Esophagus squamous epithelium (tissue), 5 donors: ENCODE results near the gene FCAR. TPM values are rescaled to one million over a fixed set of nuclear protein-coding genes. Genes with fewer than 3 reads are reported as not detected.
"Not testable (repeated sequence)": the region's sequence is repeated elsewhere in the genome, so short reads cannot be mapped to it uniquely, and the experiment has no call there.

Experiments used
- DNase-seq: peaks from one replicate; lab custom pipeline; 2025; lab: John Stamatoyannopoulos, UW
- H3K27ac ChIP-seq, 4 donors: fragments of 200-600 bp; sonication (generic); one replicate each; pipeline ENCODE4 v1.5.1; 2016 to 2019; ENCODE audit warnings: mild to moderate bottlenecking in 1 of 4
- H3K27me3 ChIP-seq, 4 donors: fragments of 200-600 bp; sonication (generic); 1 replicate in 3 of 4; 2 replicates in 1 of 4; pipeline versions ENCODE4 v1.5.1 to v1.6.0; 2017 to 2021; ENCODE audit warnings: antibody characterized with exemption in 1 of 4
- H3K36me3 ChIP-seq, 3 donors: fragments of 200-600 bp; sonication (generic); one replicate each; pipeline ENCODE4 v1.5.1; 2016 to 2019
- H3K4me1 ChIP-seq, 3 donors: fragments of 200-600 bp; sonication (generic); one replicate each; pipeline ENCODE4 v1.5.1; 2017 to 2019
- H3K4me3 ChIP-seq, 4 donors: fragments of 200-600 bp; sonication (generic); 1 replicate in 3 of 4; 2 replicates in 1 of 4; pipeline ENCODE4 v1.5.1; 2016 to 2019; ENCODE audit warnings: mild to moderate bottlenecking in 2 of 4, moderate library complexity in 1 of 4
- H3K9me3 ChIP-seq, 3 donors: fragments of 200-600 bp; sonication (generic); one replicate each; pipeline ENCODE4 v1.5.1; 2016 to 2019
- POLR2A ChIP-seq, 4 donors: fragments of 450-650 bp; IDR thresholded peaks; one replicate each; pipeline ENCODE4 v1.6.1; 2017; ENCODE audit warnings: antibody characterized with exemption in 4 of 4, mild to moderate bottlenecking in 4 of 4, moderate library complexity in 3 of 4
- WGBS, 2 donors: methylation state at CpG; one replicate each; pipeline ENCODE4 v1.1.5; 2018; 5-methylcytosine and 5-hydroxymethylcytosine counted together
- intact Hi-C: fragments of 100-400 bp; cut with DNase I; formaldehyde crosslinking; loops from one replicate; pipeline ENCODE4 v1.15.0; 2022
- total RNA-seq, 4 donors: library from RNA; depleted of rRNA; stranded (reverse); fragments of >200 nt; gene quantifications; one replicate each; pipeline ENCODE4 v1.1.0, GENCODE V29; 2016
- TF ChIP-seq, protein P1 (sequence below), 6 experiments: fragments of 450-650 bp in 4 of 6; fragments of 200-600 bp in 2 of 6; sonication (generic) in 2 of 6; IDR thresholded peaks; one replicate each; pipeline ENCODE4 v1.5.1; 2016 to 2019; ENCODE audit warnings: antibody characterized with exemption in 6 of 6, mild to moderate bottlenecking in 4 of 6, moderate library complexity in 4 of 6
- donor health status: DM: yes; HTN: yes; CAD: no.

The FCAR gene
- total RNA-seq, 4 donors from 2014 or later: 0.41 to 0.61 TPM; not detected in 2

DNA sequence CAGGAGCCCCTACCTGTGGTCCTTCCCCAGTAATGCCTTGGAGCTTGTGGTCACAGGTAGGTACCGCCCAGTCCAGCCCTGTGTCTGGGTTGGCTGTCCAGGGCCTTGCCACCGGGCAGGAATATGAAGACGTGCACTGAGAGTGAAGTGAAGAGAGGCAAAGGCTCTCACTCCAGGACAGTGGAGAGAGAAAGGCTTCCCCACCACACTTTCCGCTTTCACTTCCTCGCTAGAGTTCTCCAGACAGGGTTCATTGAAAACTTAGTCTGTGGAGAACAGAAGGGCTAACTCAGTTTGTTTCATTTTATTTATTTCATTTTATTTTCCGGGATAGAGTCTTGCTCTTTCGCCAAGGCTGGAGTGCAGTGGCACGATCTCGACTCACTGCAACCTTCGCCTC, 14.2 kb downstream of the FCAR start:
- 88% methylated on average over 7 to 10 of the region's 10 CpGs for WGBS, 2 donors
- Histone ChIP-seq H3K27ac (no peak overlapping the region), H3K27me3 (peaks cover 0 to 21% (median 0%) of the 10 kb centered on the region in 4 donors), H3K4me1 (no peaks in the 10 kb centered on the region), H3K9me3 (no peaks in the 10 kb centered on the region), H3K36me3 (no peaks in the 10 kb centered on the region), H3K4me3 (no peak overlapping the region)
- TF ChIP-seq, protein P1, sequence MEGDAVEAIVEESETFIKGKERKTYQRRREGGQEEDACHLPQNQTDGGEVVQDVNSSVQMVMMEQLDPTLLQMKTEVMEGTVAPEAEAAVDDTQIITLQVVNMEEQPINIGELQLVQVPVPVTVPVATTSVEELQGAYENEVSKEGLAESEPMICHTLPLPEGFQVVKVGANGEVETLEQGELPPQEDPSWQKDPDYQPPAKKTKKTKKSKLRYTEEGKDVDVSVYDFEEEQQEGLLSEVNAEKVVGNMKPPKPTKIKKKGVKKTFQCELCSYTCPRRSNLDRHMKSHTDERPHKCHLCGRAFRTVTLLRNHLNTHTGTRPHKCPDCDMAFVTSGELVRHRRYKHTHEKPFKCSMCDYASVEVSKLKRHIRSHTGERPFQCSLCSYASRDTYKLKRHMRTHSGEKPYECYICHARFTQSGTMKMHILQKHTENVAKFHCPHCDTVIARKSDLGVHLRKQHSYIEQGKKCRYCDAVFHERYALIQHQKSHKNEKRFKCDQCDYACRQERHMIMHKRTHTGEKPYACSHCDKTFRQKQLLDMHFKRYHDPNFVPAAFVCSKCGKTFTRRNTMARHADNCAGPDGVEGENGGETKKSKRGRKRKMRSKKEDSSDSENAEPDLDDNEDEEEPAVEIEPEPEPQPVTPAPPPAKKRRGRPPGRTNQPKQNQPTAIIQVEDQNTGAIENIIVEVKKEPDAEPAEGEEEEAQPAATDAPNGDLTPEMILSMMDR (IDR thresholded peaks at IDR 0.05): no peak
- TF ChIP-seq POLR2A (IDR thresholded peaks at IDR 0.05): no peak
- intact Hi-C loops: no loop called here
- DNase-seq: no peak

DNA sequence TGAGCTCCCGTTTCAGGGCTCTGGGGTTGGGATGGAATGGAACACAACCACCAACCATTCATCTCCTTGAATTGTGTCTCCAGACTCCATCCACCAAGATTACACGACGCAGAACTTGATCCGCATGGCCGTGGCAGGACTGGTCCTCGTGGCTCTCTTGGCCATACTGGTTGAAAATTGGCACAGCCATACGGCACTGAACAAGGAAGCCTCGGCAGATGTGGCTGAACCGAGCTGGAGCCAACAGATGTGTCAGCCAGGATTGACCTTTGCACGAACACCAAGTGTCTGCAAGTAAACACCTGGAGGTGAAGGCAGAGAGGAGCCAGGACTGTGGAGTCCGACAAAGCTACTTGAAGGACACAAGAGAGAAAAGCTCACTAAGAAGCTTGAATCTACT, 15.5 kb downstream of the FCAR start:
- Histone ChIP-seq H3K36me3 (no peaks in the 10 kb centered on the region), H3K27me3 (peaks cover 0 to 16% (median 0%) of the 10 kb centered on the region in 4 donors), H3K4me3 (no peak overlapping the region), H3K4me1 (no peaks in the 10 kb centered on the region), H3K27ac (no peak overlapping the region), H3K9me3 (no peaks in the 10 kb centered on the region)
- no peak for DNase-seq
- WGBS, 2 donors: 60 to 69% methylated on average over 3 to 8 of the region's 11 CpGs
- intact Hi-C loops: no loop called here
- no peak for TF ChIP-seq POLR2A (IDR thresholded peaks at IDR 0.05)
- TF ChIP-seq, protein P1 (IDR thresholded peaks at IDR 0.05): no peak

DNA sequence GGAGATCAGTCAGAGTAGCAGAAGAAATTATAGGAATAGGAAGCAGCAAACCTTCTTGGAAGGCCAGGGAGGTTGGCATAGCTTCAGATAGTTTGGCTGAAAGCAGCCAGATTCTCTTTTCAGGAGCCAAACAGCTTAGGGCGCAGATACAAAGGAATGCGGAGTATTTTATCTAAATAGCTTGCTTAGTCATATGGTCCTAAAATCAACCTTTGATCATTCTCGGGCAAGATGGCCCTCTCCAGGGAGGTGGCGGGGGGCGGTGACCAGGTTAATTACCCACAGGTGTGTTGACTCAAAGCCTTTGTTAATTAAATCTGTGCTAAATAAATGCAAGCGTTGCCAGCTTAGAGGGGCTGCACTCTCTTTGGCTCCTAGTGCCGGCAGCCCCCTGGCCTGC, 19.4 kb downstream of the FCAR start:
- Histone ChIP-seq H3K36me3 (no peaks in the 10 kb centered on the region), H3K27ac (no peak overlapping the region), H3K9me3 (no peaks in the 10 kb centered on the region), H3K4me1 (no peaks in the 10 kb centered on the region), H3K4me3 (no peak overlapping the region), H3K27me3 (peaks cover 0 to 6% (median 0%) of the 10 kb centered on the region in 4 donors)
- WGBS, 2 donors: 22 to 39% methylated on average over 7 of the region's 7 CpGs
- intact Hi-C loops: no loop called here
- TF ChIP-seq, protein P1 (IDR thresholded peaks at IDR 0.05): no peak
- TF ChIP-seq POLR2A (IDR thresholded peaks at IDR 0.05): no peak
- no peak for DNase-seq

DNA sequence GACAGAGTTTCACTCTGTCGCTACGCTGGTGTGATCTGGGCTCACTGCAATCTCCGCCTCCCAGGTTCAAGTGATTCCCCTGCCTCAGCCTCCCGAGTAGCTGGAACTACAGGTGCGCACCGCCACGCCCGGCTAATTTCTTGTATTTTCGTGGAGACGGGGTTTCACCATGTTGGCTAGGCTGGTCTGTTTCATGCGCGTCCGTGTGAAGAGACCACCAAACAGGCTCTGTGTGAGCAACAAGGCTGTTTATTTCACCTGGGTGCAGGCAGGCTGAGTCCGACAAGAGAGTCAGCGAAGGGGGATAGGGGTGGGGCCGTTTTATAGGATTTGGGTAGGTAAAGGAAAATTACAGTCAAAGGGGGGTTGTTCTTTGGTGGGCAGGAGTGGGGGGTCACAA, 20.1 kb downstream of the FCAR start:
- DNase-seq, H3K9me3 ChIP-seq, H3K27ac ChIP-seq, H3K36me3 ChIP-seq, H3K4me3 ChIP-seq, H3K27me3 ChIP-seq, H3K4me1 ChIP-seq, intact Hi-C loops: not testable (repeated sequence)
- 84% methylated on average over 6 of the region's 16 CpGs; no CpG with 5 or more reads in 1 of the 2 donors for WGBS, 2 donors

DNA sequence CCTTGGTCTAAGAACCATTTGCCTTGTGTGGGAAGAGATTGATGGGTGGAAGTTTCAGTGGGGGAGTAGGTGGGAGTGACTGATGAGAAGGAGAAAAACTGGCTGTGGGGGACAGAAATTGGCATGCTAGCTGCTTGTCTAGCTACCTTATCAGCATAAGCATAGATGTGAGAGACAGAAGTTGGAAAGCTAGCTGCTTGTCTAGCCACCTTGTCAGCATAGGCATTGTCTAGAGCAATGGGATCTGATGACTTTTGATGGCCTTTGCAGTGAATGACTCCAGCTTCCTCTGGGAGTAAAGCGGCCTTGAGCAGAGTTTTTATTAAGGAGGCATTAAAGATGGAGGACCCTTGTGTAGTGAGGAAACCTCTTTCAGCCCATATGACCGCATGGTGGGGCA, 22.0 kb downstream of the FCAR start:
- no peak for TF ChIP-seq POLR2A (IDR thresholded peaks at IDR 0.05)
- TF ChIP-seq, protein P1 (IDR thresholded peaks at IDR 0.05): no peak
- Histone ChIP-seq H3K36me3 (no peaks in the 10 kb centered on the region), H3K4me1 (no peaks in the 10 kb centered on the region), H3K27ac (no peak overlapping the region), H3K27me3 (peaks cover 0 to 12% (median 0%) of the 10 kb centered on the region in 4 donors), H3K9me3 (no peaks in the 10 kb centered on the region), H3K4me3 (no peak overlapping the region)
- no peak for DNase-seq
- WGBS, 2 donors: 65 to 94% methylated on average over 2 of the region's 2 CpGs
- intact Hi-C loops: no loop called here

DNA sequence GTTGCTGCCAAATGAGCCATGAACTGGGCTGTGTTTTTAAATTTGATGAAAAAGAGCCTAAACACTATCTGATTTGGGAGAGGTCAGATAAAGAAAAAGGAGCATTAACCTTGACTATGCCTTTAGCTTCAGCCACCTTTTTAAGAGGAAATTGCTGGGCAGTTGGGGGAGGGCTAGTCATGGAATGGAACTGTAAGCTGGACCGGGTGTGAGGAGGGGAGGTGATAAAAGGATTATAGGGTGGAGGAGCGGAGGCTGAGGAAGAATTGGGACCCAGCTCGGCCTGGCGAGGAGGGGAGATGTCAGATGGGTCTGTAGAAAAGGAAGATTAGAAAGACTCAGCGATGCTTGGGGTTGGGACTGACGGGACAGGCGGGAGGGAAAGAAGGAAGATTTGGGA, 24.6 kb downstream of the FCAR start:
- H3K4me1 ChIP-seq, H3K36me3 ChIP-seq, H3K27me3 ChIP-seq, H3K27ac ChIP-seq, DNase-seq, H3K9me3 ChIP-seq, intact Hi-C loops, H3K4me3 ChIP-seq: not testable (repeated sequence)
- WGBS, 2 donors: 69 to 77% methylated on average over 7 of the region's 7 CpGs

DNA sequence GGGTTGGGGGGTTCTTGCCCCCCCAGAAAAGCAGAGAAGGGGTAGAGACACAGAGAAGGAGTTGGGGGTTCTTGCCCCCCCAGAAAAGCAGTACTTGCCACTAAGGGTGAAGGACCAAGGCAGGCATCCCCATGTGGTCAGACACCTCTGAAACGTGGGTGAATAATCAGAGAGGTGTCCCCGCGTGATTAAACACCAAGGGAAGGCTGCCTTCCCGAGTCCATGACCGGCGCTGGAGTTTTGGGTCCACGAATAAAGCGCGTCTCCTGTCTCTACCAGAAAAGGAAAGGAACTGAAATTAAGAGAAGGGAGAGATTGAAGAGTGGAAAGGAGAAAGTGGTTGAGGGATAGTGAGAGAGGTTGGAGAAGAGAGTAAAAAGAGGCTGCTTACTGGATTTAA, 25.6 kb downstream of the FCAR start:
- H3K27ac ChIP-seq, H3K4me1 ChIP-seq, H3K9me3 ChIP-seq, DNase-seq, H3K36me3 ChIP-seq, intact Hi-C loops, H3K4me3 ChIP-seq, H3K27me3 ChIP-seq: not testable (repeated sequence)
- 76 to 78% methylated on average over 9 of the region's 9 CpGs for WGBS, 2 donors

DNA sequence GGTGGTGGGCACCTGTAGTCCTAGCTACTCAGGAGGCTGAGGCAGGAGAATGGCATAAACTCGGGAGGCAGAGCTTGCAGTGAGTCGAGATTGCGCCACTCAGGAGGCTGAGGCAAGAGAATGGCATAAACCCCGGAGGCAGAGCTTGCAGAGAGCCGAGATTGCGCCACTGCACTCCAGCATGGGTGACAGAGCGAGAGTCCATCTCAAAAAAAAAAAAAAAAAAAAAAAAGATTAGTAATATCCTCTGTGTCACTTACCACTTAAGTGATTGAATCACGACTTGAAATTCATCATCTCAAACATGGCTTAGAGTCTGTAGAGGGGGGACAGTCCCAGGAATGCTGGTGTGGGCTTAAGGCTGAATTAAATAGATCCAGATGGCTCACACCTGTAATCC, 27.1 kb downstream of the FCAR start:
- H3K27ac ChIP-seq, DNase-seq, H3K9me3 ChIP-seq, H3K4me3 ChIP-seq, intact Hi-C loops, H3K4me1 ChIP-seq, H3K36me3 ChIP-seq, H3K27me3 ChIP-seq: not testable (repeated sequence)
- WGBS, 2 donors: 35 to 44% methylated on average over 2 to 8 of the region's 8 CpGs
